HG02885 (cell line): ENCODE results near the gene NISCH.

Source experiments
- ATAC-seq: cut with Tn5 transposase; IDR thresholded peaks from one replicate; pipeline ENCODE4 v1.9.1; 2021; ENCODE audit warnings: mild to moderate bottlenecking; ENCODE audit not compliant: unreplicated experiment, poor library complexity

NISCH gene

DNA sequence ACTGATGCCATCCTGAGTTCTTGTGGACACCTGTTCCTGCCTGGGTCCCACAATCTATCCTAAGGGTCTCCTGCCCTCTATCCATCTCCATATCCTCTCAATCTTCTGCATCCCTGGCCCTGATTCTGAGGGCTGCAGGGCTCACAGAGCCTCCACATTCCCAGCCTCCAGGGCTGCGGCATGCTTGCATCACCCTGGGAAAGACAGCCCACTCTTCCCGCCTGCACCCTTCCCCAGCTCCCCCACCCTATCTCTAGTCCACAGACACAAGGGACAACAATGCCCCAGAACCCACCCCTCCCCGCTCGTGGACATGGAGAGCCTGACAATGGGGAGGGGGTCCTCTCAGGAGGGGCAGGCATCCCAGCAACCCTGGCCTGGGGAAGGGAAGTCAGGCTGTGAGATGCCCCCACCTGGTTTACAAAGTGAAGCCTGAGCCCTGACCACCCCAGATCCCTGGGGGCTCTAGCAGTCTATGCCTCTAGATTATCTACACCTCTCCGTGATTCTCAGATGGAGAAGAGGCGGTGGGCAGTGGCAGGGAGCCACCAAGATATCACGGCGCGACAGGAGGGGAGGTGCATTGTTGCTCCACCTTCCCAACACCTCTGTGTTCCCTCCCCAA is 20.8 kb upstream of the NISCH start:
- ATAC-seq, result no peak

DNA sequence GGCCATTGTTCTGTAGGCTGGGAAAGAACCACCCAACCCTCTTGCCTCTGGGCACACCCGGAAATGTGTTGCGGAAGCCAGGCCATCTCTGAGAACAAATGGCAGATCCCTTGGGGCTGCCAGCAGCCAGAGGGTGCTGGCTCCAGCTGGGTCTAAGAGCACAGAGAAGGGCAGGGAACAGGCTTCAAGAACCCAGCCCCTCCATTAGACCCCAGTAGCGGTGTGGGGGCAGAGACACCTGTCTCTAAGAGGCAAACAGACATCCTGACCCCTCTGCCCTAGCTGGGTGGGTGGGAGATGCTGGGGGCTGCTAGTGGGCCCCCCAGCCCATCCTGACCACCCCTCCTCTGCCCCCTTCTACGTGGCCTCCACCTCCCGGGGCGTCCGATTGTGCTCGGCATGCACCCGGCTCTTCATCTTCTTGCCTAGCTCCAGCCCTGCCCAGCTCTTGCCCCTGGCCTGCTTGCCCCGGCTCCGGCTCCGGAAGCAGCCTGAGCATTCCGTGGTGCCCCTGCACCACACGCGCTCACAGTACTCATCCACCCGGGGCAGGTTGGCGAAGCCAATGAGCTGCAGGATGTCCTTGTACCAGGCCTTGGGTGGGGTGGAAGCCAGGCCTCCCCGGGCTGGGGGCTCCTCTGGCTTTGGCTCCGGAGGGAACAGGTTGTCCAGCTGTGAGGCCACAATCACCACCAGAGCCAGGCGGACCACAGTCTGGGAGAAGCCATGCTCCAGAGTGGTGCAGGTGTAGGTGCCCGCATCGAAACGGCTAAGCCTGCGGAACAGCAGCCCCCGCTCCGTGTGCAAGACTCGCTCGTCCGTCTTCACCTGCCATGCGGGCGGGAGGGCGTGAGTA is 19.9 kb upstream of the NISCH start:
- no peak for ATAC-seq

DNA sequence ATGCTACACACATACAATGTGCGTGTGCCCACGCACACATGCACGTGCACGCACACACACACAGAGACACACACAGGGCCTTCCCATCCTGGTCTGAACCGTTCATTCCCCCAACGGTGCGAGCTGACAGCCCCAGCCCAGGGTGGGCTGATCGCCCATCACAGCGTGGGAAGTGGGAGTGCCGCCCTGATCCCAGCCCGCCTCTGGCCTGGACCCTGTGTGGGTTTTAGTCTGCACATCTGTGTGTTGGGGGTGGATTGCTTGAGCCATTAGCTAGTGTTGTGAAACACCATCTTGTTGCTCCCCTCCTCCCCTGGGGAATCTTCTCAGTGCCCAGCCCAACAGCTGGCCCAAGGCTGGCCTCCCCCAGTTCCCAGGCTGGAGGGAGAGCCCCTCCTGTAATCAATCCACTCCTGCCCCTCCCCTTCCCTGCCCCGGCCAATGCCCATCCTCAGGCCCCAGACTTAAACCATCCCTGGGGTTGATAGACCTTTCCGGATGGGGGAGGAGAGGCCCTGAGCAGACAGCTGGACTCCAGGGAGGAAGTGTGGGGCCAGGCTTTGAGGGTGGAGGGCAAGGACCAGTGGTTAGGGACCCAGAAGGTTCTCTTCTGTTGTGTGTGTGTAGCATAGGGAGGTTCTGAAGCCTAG is 18.8 kb upstream of the NISCH start:
- ATAC-seq, result no peak

DNA sequence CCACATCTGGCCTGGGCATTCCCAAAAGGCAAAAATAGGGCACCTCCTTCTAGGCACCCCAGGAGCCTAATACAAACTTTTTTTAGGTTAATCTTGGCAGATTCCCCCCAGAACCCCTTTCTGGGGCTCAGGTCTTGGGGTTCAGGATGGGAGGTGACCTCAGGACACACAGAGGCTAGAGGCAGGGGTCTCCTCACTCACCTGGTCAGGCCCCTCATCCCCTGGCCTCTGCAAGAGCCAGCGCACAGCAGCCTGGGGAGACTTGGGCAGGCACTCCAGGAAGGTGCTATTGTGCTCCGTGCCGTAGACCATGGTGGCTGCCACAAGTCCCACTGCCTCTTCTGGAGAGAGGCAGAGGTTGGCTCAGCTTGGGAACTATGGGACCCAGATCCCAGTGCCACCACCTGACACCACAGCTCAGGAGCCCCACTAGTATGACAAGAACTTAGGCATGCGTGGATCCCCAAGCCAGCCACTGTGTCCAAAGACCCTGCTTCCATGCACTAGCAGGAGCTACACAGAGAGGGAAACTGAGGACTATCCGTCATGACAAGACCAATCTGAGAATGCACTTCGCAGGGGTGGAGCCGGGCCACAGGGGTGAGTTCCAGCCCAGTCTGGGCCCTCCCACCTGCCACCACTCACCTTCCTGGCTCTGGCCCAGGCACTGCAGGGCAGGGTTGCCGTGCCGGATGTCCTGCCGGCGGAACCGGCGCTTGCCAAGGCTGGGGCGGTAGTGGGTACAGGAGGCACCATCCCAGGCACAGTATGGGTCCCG is 17.9 kb upstream of the NISCH start:
- no peak for ATAC-seq

DNA sequence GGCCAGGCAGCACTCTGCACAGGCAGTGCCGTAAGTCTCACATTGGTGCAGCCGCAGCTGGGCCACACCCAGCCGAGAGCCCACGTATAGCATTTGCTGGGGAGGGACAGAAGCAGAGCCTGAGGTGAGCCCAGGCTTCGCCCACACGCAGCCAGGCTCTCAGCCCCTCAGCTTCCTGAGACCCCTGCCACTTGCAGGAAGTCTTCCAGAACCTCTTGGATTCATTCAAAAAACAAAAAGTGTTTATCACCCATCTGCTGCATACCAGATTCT is 17.4 kb upstream of the NISCH start:
- no peak for ATAC-seq

DNA sequence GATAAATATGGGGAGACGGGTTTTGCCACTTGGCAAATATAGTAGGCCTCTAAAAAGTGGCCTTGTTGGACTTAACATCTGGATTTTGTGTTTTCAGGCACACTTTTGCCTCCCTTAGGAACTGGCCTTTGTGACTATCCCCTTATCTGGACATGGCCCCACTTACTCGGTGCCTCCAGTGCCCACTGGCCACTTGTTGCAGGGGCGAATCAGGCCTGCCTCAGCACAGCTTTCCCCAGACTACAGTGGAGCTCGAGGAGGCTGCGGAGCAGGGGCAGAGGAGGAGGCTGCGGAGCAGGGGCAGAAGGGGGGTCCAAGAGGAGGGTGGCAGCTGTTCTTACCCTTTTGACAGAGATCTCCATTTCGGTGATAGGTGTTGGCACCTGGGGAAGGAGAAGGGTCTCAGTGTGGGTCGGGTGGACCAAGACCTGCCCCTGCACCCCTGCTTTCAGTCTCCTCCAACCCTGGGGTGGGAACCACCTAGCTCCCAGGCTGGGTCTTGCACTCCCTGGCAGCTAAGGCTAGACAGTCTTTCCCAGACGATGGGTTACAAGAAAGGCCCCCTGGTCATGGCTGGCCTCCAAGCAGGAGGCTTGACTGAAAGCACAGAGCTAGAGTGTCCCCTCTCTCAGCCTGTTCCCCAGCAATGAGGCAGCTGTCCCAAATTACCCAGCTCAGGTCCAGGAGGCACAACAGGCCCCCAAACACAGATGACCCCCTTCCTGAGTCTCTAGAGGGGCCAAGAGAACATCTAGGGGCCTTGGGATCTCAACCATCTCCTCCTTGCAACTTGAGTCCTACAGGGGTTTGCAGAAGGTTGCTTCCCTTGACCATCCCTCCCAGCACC is 16.6 kb upstream of the NISCH start:
- ATAC-seq, result no peak

DNA sequence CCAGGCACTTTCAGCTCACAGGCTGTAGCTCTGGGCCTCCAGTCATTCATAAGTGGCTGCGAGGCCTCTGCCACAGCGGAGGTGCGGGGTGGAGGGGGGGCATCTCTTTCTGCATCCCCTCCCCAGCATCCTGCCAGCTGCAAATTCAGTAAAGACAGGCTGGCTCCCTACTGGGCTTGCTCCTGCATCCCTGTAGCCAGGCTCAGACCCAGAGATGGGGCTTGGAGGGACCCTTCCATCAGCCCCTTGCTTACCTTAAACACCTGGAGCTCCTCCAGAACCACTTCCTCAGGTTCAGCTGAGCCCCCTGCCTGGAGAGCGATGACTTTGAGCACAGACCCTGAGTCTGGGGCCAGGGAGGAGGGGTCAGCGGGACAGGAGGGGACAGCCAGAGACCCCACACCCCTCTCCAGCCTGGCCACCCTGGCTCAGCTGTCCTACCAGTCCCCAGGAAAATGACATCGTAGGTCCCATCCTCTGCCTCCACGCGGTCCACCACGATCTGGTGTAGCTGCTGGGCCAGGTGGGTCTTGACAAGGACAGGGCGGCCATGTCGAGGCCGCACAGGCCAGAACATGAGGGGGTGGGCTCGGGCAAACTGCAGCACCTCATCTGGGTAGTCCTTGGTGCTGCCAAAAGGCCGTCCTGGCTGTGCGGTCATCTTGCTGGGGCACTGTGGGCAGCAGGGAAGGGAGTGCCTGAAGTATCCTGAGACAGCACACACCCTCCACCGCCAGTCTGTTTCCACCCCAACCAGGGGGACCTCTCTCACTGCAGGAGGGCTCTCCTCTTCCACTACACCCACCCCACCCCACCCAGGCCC is 15.8 kb upstream of the NISCH start:
- no peak for ATAC-seq

DNA sequence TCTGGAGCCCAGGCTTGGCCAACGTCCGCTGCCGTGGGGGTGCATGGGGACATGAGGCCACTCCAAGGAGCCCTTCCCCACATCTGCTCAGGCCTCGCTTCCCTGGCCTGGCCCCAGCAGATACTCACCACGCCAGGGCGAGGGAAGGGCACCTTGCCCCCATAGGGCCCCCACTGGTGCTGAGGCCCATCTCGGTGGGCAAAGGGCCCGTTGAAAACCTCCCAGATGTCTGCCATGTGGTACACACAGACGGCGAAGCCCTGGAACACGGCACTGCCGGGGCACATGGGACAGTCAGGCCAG is 15.2 kb upstream of the NISCH start:
- ATAC-seq, result no peak

DNA sequence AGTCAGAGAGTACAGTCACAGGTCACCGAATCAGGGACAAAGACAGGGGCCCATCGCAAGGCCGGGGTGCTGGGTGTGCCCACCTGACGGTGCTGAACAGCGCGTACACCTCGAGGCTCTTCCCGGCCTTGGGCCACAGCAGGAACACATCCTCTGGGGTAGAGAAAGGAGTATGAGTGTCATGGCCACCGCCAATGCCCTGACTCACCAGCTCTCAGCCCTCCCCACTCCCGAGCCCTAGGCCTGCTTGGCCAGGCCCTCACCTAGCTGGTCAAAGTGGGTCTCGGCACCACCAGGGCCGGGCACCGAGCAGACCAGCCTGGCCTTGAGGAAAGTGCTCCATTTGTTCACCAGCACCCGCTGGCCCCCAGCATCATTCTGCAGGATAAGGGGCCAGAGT is 14.7 kb upstream of the NISCH start:
- ATAC-seq, result no peak

DNA sequence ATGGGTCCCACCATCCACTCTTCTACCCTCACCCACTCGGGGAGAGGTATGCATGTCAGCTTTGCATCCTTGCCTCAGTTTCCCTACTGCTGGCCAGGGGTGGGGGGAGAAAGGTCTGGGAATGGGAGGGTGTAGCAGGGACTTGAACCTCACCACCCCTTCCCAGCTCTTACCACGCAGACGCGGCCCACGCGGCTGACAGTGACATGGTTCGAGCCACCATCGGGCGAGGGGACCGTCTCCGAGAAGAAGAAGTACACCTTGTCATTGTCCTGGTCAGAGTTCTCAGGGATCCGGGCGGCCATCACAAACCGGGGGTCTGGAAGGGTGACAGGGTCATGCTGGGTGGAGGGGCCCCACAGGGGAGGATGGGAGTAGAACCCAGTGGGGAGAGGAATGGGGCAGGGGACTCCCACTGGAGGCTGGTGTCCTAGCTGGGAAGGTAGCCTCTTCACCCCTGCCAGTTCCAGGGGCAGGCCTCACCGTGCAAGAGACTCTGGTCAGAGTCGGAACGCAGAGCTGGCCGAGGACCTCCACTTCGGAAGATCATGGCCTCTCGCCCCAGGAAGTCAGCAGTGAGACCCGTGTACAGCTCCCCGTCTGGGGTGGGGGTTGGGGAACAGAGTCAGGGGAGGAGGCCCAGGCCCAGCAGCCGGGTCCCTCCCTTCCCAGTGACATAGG is 14.2 kb upstream of the NISCH start:
- ATAC-seq, result no peak

DNA sequence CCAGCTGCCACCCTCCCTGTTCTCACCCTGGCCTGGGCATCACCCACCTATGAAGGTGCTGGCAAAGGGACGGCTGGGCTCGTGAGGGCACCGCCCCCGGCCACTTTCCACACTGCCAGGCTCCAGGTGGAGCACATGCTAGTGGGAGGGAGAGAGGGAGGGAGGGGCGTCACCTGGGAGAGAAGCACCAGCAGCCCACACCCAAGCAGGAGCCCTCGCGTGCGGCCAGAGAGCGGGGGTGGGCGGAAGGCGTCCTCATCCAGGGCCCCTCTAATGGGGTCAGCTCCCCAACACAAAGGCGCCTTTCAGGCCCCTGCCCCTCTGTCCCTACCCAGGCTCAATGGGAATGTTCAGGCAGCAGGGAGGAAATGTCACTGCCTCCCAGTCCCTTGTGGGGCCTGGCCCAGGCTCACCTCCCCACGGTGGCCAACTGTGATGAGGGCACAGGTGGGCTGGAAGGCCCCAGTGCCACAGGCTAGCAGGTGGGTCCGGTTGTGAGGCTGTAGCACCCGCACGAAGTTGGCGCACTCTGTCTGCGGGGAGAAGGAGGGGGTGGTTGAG is 13.6 kb upstream of the NISCH start:
- ATAC-seq, result no peak

DNA sequence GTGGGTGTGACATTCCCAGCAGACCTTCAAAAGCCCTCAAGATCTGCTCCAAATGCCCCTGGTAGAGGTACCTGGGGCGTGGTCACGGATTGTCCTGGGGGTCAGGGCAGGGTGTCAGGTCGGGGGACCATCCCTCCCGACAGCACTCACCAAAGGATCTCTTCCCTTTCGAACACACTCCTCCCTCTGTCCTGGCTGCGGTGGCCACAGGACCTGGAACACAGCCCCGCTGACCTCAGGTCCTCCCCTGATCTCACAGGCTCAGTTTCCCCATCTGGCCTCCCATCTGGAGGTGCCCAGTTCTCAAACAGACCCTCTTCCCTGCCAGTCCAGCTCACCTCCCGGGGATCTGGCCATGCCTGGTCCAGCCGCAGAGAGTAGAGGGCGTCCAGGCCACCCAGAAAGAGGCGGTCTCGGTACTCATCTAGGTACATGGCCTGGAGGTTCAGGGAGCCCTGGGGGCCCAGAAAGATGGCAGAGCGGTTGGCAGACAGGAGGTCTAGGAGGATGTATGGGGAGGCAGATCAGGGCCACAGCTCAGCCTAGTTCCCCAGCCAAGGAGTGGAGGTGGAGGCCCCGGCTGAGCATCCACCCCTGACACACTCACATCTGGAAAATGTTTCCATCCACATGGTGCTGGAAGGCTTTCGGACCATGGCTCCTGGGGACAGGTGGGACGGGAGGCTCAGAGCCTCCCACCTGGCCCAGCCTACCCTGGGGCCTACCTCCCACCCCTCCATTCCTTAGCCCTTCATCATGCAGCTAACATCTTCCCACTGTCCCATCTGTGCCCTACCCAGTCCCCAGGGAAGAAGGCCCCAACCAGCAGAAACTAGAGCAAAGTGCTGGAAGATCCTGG is 12.8 kb upstream of the NISCH start:
- ATAC-seq, result no peak

DNA sequence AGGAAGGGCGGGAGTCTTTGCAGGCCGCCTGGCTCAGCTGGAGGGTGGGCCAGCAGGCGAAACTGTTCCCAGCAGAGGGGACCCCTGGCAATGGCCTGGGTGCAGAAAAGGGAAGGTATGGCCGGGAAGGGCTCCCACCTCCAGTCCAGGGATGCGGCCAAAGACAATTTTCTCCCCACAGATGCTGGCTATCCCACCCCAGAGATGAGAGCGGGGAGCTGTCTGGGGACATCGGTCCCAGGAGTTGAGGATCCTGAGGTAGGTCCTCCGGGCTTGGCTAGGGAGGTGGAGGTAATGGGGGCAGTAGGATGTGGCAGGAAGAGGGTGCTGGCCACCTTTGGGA is 12.2 kb upstream of the NISCH start:
- ATAC-seq, result no peak

DNA sequence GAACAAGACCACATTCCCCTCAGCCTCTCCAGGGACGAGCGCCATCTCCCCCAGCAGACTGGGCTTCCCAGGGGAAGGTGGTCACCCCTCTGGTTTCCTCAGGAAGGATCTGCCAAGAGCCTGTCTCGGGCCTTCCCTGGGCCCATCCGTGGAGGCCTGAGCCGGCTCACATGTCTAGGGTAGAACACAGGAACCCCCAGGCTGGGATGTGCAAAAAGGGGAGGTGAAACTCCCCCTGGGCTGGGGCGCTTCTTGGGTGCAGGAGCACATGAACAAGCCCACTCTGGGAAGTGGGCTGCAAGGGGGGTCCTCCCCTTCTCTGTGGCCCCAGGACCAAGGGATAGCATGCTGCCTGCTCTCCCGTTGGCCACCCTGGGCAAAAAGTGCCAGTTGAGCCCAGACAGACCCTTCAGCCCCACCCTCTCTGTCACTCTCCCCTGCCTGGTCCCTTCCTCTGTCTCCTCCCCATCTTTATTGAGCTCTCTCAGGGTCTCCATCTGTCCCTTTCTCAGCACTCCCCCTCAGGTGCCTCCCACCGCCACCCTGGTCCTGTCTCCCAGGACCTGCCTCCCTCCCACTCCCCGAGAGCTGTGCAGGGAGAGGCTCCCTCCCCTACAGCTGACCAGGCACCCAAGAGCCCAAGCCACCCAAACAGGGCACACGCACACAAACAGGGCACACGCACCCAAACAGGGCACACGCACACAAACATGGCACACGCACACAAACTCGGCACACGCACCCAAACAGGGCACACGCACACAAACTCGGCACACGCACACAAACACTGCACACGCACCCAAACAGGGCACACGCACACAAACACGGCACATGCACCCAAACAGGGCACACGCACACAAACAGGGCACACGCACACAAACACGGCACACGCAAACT is 11.4 kb upstream of the NISCH start:
- no peak for ATAC-seq

DNA sequence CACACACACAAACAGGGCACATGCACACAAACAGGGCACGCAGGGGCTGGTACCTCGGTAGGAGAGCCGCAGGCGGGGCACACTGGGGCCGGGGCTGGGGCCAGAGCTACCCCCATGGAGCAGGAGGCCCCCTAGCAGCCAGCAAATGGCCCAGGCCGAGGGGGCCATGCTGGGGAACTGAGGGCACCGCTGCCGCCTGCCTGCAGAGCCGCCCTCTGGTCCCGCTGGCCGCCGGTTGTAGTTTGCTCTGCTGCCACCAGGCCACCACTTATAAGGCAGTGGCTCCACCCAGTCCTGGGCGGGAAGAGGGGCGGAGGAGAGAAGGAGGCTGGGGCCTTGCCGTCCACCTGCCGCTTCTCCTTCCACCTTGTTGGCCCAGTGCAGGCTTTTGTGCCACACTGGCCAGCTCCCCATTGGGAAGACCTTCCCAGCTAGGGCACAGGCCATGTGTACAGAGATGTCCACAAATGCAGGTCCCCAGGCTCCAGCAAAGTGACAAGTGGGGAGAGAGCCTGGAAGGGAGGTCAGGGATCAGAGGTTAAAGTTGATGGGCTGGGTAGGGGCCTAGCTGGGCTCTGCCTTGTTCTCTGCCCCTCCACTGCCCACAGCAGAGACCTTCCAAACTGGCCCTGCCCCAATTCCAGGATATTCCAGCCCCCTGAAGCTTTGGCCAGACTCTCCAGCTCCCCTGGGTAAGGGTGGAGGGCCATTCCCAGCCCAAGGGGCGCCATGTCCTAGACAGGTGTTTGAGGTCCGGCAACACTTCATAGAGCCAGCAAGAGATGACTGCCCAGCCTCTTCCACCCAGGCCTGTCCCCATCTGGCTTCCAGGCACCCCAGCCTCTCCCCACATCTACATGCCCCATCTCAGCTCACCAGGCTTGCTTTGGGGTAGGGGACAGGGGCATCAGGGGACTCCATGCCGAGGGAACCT is 10.3 kb upstream of the NISCH start, which contains the start of gene SEMA3G:
SEMA3G (minus strand) TSS at position 244 of the 934 bp plus-strand sequence; CDS start at position 168, 76 bp downstream.
- ATAC-seq, result peak; percentile 84

DNA sequence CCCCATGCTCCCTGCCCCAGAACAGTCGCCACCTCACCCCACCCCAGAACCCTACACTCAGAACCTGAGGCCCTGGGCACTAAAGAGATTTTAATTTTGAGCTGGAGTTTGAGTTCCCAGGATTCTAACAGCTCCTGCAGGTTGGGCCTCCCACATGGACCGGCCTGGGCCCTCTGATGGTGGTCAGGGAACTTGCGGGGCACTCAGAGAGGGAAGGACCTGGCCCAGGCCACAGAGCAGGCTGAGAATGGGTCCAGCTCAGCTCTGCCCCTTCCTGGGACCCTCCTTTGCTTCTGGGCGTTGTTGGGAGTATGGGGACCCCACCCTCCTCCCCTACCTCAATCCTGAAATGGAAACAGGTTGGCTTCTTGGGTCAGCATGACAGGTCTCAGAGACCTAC is 9.4 kb upstream of the NISCH start:
- no peak for ATAC-seq
